Measurements from ENCODE around the gene CAPN14. TPM values are rescaled to one million over a fixed set of nuclear protein-coding genes. Genes with fewer than 3 reads are reported as not detected.

The CAPN14 gene
- total RNA-seq, 4 donors from 2014 or later, result not detected

DNA sequence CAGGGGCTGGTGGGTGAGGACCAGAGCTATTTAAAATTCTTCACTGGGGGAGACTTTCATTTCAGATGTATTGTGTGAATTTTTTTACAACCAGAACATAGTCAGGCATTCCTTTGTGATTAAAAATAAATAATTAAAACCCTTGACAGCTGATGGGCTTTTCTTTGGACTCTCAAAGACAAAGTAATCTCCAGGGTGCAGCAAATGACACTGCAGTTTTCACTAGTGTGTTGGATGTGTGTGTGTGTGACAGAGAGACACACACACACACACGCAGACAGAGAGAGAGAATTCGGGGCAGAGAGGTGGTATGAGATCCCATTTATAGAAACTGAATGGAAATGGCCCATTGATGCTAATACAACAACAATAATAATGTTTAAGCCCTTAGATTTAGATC lies 68.8 kb downstream of the CAPN14 start:
- intact Hi-C loops (cut with DNase I; ENCODE audit: low total_unique reads) (no loop called here), in situ Hi-C loops (cut with MboI; ENCODE audit: low sequenced_read_pairs in 4 of 4) (no loop called here)
- H3K36me3 ChIP-seq, result no peaks in the 10 kb centered on the region
- peaks cover 0 to 5% (median 0%) of the 10 kb centered on the region in 3 donors for H3K27me3 ChIP-seq
- no peaks in the 10 kb centered on the region for H3K9me3 ChIP-seq
- ATAC-seq (no peak), DNase-seq (no peak)
- H3K4me3 ChIP-seq, result no peak overlapping the region
- H3K27ac ChIP-seq, result no peak overlapping the region
- no peaks in the 10 kb centered on the region for H3K4me1 ChIP-seq
- no peak for TF ChIP-seq POLR2A (IDR thresholded peaks at IDR 0.05)
- TF ChIP-seq, protein P1, sequence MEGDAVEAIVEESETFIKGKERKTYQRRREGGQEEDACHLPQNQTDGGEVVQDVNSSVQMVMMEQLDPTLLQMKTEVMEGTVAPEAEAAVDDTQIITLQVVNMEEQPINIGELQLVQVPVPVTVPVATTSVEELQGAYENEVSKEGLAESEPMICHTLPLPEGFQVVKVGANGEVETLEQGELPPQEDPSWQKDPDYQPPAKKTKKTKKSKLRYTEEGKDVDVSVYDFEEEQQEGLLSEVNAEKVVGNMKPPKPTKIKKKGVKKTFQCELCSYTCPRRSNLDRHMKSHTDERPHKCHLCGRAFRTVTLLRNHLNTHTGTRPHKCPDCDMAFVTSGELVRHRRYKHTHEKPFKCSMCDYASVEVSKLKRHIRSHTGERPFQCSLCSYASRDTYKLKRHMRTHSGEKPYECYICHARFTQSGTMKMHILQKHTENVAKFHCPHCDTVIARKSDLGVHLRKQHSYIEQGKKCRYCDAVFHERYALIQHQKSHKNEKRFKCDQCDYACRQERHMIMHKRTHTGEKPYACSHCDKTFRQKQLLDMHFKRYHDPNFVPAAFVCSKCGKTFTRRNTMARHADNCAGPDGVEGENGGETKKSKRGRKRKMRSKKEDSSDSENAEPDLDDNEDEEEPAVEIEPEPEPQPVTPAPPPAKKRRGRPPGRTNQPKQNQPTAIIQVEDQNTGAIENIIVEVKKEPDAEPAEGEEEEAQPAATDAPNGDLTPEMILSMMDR (IDR thresholded peaks at IDR 0.05 in 4 of 5, conservative IDR thresholded peaks at IDR 0.05 in 1 of 5), result no peak

DNA sequence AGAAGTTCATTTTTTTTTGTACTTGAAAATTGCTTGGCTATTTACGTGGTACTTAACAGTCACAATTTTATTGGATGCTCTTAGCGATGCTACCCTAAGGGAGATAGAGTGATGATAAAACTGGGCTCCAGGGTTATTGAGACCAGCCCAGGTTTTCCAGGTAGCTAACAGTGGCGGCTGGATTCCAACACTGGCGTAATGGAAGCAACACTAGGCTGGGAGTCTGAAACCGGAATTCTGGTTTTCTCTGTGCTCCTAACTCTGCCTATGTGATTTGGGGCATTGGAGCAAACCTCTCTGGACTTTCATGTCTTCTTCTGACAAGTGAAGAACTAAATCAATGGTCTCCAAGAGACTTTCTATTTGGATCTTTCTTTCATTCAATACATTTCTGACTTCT lies 69.7 kb downstream of the CAPN14 start:
- DNase-seq (no peak), ATAC-seq (no peak)
- Histone ChIP-seq H3K4me1 (no peaks in the 10 kb centered on the region), H3K9me3 (no peaks in the 10 kb centered on the region), H3K36me3 (no peaks in the 10 kb centered on the region), H3K27me3 (peaks cover 0 to 5% (median 0%) of the 10 kb centered on the region in 3 donors), H3K27ac (no peak overlapping the region), H3K4me3 (no peak overlapping the region)
- in situ Hi-C loops (cut with MboI; ENCODE audit: low sequenced_read_pairs in 4 of 4) (no loop called here), intact Hi-C loops (cut with DNase I; ENCODE audit: low total_unique reads) (no loop called here)
- TF ChIP-seq POLR2A (IDR thresholded peaks at IDR 0.05), result no peak
- TF ChIP-seq, protein P1 (IDR thresholded peaks at IDR 0.05 in 4 of 5, conservative IDR thresholded peaks at IDR 0.05 in 1 of 5), result no peak

DNA sequence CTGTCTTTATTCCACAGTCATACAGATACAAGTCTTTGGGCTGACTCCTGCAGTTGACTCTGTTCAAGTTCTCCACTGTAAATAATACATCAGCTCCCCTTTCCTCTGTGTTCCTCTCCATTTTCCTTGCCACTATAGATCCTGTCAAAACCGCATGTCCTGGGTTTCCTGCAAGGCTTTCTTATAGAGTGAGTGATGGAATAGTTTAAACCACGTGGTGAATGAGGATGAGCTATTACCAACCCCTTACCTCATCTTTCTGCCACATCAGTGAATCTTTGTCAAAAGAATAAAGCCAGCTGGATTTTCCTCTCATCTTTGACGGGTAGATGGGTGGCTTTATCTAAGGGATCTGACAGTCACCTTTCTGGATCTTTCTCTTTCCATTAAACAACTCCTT lies 75.2 kb downstream of the CAPN14 start:
- intact Hi-C loops (cut with DNase I; ENCODE audit: low total_unique reads), result no loop called here
- ATAC-seq (no peak), DNase-seq (no peak)
- H3K27ac ChIP-seq, result no peak overlapping the region
- no peaks in the 10 kb centered on the region for H3K36me3 ChIP-seq
- H3K9me3 ChIP-seq, result no peaks in the 10 kb centered on the region
- H3K4me1 ChIP-seq, result peaks cover 6 to 10% of the 10 kb centered on the region in 2 donors
- H3K4me3 ChIP-seq, result no peak overlapping the region
- TF ChIP-seq POLR2A (IDR thresholded peaks at IDR 0.05), result no peak
- TF ChIP-seq, protein P1 (IDR thresholded peaks at IDR 0.05 in 4 of 5, conservative IDR thresholded peaks at IDR 0.05 in 1 of 5), result no peak
- in situ Hi-C loops (cut with MboI; ENCODE audit: low sequenced_read_pairs in 4 of 4), result no loop called here
- H3K27me3 ChIP-seq, result peaks cover 3 to 15% (median 8%) of the 10 kb centered on the region in 3 donors

DNA sequence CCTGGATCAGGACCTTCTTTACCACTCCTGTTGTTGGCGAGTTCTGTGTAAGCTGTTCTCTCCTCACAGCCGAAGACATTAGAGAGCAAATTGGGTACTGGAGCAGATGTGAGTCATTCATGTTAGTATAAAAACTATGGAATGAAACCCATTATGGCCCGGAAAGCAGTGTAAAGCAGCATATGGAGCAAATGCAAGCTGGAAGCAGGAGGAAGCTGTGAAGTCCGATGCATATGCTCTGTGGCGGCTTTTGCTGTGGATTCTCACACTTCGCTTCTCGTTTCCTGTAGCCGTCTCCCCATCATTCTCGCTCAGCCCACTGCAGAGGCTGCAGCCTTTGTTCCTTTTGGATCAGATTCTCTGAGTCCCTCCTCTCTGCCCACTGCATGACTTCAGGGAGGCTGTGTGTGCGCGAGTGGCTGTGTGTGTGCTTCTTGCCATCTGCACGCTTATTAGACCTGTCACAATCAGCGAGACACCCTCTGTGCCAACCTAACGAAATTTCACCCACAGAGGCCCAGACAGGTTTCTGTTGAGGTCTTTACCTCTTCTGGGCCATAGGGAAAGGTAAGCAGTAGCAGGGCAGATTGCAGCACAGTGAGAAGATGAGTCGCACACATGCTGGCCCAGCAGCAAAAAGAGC lies 75.8 kb downstream of the CAPN14 start:
- intact Hi-C loops (cut with DNase I; ENCODE audit: low total_unique reads) (no loop called here), in situ Hi-C loops (cut with MboI; ENCODE audit: low sequenced_read_pairs in 4 of 4) (no loop called here)
- TF ChIP-seq, protein P1 (IDR thresholded peaks at IDR 0.05 in 4 of 5, conservative IDR thresholded peaks at IDR 0.05 in 1 of 5), result no peak
- no peak for TF ChIP-seq POLR2A (IDR thresholded peaks at IDR 0.05)
- H3K4me3 ChIP-seq, result no peak overlapping the region
- peaks cover 7 to 21% (median 13%) of the 10 kb centered on the region in 3 donors for H3K27me3 ChIP-seq
- peaks cover 8 to 10% of the 10 kb centered on the region in 2 donors for H3K4me1 ChIP-seq
- H3K27ac ChIP-seq, result no peak overlapping the region
- no peaks in the 10 kb centered on the region for H3K36me3 ChIP-seq
- ATAC-seq (no peak), DNase-seq (no peak)
- H3K9me3 ChIP-seq, result no peaks in the 10 kb centered on the region

DNA sequence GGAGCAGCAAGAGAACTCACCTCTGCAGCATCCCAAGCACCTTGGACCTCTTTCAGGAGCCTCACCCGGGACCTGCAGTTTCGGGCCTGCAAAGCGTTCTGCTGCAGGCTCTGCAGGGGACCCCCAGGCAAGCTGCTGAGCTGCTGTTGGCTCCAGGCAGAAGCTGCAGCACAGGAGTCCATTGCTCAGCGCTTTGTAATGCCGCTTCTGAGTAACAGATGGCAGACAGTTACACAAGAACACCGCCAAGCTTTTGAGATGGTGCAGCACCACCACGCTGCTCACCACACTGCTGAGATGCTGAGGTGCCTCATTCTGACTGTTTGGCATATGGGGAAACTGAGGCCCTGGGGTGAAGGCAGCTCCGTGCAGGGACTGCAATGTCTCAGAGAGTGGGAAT lies 77.2 kb downstream of the CAPN14 start:
- H3K36me3 ChIP-seq, result no peaks in the 10 kb centered on the region
- H3K27me3 ChIP-seq, result peaks cover 21 to 35% (median 26%) of the 10 kb centered on the region in 3 donors
- in situ Hi-C loops (cut with MboI; ENCODE audit: low sequenced_read_pairs in 4 of 4), result no loop called here
- no peak overlapping the region for H3K4me3 ChIP-seq
- no peaks in the 10 kb centered on the region for H3K9me3 ChIP-seq
- ATAC-seq (no peak), DNase-seq (no peak)
- peaks cover 8 to 10% of the 10 kb centered on the region in 2 donors for H3K4me1 ChIP-seq
- intact Hi-C loops (cut with DNase I; ENCODE audit: low total_unique reads), result no loop called here
- no peak overlapping the region for H3K27ac ChIP-seq
- TF ChIP-seq POLR2A (IDR thresholded peaks at IDR 0.05), result no peak
- TF ChIP-seq, protein P1 (IDR thresholded peaks at IDR 0.05 in 4 of 5, conservative IDR thresholded peaks at IDR 0.05 in 1 of 5), result no peak

Data from gastrocnemius medialis (tissue), 4 donors.